ENCODE results near the gene ZNF197.

DNA sequence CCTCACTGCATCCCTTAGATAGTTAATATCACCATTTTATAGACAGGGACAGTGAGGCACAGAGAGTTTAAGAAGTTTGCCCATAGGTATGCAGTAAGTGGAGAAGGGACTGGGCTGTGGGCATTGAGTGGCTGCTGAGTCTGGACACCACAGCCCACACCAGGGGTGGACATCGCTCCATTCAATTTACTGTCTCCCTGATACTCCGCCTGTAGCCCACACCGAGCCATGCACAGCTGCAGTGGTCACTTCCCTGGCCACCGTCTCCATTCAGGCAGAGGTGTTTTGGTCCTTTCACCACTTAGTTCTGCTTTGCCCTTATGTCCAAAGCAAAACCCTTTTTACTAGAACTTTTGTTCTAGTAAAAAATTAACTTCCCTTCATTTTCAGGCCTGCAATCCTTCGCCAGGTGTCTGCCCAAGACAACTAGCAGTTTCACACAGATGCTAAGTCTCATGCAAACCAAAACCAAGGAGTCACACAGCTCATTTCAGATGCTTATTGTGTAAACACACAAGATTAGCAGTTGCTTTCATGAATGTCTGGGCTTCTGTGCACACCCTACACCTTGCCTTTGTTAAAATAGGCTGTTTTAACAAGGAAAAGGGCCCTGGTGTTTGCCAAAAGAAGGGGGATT is 53.8 kb downstream of the ZNF197 start:
- TF ChIP-seq ZNF263 (CRISPR knock-in tag; IDR thresholded peaks at IDR 0.05) (no peak), SMC3 (IDR thresholded peaks at IDR 0.05; ENCODE audit: low read length) (no peak), SIN3A (IDR thresholded peaks at IDR 0.05; ENCODE audit: borderline replicate concordance, low read depth, low read length) (no peak)
